Inflammatory macrophage treated with lipopolysaccharide for 1 hour (primary cell): ENCODE results near the gene CEP95.
"Not testable (repeated sequence)": the region's sequence is repeated elsewhere in the genome, so short reads cannot be mapped to it uniquely, and the experiment has no call there.

Experiments
- DNase-seq, 2 donors: peaks; one replicate each; pipeline ENCODE4 v3.0.0-alpha.2; 2020 to 2022

The CEP95 gene, protein sequence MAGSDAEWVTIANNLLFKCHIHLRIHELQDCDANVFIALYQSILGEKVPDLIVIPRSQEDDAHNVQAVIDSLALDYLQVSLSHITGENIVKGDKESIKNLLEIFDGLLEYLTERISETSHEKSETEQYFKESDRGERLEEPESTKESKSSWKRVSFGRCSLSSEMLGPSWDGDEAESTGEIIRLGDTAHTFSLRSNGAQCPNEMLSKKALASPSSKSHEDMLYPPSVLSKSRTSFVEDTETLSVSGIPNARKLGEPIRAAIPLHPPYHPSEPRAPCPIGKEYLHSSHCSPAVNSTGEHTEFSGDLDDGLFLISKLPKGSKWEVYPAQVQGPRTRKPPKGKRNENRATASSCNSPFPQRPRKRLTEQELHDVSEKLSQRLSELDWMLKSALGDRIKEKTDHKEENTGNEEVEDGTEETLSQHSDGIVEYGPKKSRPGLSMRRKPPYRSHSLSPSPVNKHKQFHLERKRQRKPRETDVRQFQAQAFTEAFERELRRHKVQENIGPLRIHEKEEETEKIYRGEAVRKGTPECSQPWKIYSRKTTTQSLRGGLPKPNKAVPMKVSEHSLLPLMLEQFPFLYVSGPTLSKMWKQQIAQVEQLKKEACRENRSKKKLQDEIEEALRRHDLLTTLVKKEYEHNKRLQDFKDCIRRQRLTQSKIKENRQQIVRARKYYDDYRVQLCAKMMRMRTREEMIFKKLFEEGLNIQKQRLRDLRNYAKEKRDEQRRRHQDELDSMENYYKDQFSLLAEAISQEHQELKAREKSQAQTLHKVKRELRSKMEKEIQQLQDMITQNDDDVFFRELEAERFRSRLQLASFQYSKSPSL

DNA sequence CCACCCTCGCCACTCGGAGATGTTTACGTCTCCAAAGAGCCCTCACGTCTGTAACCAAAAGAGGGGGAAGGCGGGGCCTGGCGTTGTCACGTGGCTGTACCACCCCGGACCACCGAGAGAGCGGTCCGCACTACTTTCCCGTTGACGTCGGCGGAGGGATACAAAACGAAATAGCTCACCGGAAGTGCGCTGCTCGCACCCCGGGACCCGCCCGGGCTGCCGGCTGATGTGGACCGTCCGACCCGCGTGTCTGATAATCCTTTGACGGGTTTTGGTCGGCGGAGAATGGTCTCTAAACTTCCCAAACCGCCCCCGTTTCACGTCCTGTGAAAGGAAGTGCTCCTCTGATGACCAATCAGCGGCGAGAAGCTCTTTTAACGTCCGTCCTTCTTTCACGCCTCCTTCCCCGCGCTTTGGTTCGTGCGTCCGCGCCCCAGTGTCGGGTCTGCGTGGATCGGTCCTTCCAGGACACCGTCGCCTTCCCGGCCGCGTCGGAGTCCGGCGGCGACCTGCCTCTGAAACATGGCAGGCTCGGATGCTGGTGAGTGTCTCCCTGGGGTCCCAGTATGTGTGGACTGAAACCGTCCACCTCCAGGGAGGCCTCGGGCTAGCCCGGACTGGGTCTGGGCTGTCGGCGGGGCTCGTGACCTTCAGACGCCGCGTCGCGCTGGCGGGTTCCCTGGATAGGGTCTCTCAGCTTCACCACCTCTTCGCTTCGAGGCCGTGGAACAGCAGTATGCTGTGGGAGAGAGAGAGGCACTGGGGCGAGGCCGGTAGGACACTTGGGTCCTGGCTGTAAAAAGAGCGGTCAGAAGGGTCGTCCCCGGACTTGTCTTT lies at the start of gene CEP95:
CEP95 (plus strand) TSS at position 402 of the 837 bp plus-strand sequence; CDS start at position 523, 121 bp downstream.
- DNase-seq = peak; percentile 94 to 98

DNA sequence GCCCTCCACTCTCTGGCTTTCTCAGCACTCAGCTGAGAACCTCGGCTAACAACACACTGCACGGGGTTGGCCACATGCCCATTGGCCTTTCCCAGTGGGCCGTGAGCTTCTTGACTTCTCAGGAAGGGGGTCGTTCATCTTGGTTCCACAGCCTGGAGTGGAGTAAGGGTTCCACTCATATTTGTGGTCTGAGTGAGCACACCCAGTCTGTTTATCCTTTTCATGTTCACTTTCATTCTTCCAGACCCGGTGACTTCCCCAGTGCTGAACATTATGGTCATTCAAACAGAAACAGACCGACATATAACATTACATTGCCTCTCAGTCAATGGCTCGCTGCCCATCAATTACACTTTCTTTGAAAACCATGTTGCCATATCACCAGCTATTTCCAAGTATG lies 49.6 kb upstream of the CEP95 start:
- no peak for DNase-seq

DNA sequence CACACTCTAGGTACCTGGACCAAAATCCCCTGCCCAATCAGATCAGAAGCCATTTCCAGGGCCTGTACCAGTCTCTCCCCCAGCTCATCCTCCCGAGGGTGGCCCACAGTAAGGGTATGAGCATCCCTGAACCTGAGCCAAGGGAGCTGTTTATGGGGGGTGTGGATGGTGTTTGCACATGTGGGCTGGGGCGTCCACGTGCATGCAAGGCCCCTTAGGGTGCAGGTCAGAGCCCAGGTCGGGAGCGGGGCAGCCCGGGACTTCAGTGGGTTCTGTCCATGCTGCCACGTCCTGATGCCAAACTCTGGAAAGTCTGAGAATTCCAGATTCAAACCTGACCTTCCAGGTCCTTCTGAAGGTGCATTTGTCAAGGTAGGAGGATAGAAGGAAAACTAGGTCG lies 48.0 kb upstream of the CEP95 start:
- DNase-seq = no peak

DNA sequence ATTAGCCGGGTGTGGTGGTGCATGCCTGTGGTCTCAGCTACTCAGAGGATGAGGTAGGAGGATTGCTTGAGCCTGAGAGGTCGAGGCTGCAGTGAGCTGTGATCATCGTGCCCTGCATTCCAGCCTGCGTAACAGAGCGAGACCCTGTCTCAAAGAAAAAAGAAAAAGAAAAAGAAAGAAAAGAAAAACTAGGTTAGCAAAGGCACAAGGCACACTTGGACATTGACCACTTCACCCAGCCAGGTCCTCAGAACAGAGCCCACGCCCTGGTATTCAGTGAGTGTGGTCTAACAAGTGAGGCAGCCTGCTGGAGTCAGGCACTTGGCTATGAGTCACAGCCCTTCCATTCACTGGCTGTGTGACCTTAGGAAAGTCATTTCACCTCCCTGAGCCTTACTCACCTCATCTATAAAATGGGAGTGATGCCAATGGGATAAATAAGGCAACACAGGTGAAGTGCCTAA lies 47.5 kb upstream of the CEP95 start:
- DNase-seq = no peak

DNA sequence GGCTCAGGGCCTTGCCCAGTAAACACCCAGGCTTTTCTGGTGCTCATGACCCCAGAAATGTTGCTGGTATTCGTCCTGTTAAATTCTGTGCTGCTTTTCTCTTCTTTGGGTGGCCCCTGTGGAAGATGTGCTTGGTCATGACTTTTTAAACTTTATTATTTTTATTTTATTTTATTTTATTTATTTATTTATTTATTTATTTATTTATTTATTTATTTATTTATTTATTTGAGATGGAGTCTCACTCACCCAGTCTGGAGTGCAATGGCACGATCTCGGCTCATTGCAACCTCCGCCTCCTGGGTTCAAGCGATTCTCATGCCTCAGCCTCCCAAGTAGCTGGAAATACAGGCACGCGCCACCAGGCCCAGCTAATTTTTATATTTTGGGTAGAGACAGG lies 47.0 kb upstream of the CEP95 start:
- not testable (repeated sequence) for DNase-seq

DNA sequence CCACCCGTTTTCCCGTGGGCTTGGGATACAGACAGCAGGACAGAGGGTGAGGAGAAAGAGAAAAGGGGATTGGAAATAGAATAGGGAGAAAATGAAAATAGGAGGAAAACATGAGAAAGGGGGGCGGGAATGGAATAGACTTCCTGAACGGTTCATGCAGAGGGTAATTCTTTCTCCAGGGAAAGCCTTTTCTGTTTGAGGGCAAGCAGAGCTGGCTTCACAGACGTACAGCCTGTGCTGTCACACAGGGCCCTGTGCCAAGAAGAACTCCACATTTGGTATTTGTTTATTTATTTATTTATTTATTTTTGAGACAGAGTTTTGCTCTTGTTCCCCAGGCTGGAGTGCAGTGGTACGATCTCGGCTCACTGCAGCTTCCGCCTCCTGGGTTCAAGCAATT lies 45.8 kb upstream of the CEP95 start:
- no peak for DNase-seq

DNA sequence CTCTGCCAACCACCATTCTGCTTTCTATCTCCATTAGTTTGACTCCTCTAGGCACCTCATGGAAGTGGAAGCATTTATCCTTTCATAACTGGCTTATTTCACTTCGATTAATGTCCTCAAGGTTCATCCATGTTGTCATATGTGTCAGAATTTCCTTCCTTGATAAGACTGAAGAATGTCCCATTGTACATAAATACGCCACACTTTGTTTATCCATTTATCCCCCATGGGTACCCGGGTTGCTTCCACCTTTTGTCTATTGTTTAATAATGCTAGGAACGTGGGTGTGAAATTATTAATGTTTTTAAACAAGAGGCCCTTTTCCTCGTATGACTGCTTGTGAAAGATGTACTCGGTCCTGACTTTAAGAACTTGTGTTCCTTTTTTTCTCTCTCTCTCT lies 45.0 kb upstream of the CEP95 start:
- DNase-seq = no peak

DNA sequence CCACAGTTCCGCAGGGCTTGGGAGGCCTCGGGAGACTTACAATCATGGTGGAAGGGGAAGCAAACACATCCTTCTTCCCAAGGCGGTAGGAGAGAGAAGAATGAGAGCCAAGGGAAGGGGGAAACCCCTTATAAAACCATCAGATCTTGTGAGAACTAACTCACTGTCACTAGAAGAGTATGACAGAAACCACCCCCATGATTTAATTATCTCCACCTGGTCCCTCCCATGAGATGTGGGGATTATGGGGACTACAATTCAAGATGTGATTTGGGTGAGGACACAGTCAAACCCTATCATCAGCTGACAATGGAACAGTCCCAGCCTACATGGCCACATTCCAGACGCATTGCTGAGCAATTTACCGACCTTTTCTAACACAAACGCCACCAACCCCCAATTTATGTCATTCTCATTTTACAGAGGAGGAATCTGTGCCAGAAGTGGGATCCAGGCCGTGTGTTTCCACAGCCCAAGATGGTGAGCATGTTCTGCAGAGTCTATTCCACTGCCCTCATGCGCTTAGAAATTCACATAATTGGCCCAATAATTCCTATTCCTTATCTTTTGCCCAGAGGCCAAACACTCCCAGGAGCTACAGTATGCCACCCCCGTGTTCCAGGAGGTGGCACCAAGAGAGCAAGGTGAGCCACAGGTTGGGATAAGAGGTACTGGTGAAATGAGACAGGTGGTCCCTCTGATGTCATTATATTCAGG lies 40.6 kb upstream of the CEP95 start:
- no peak for DNase-seq

DNA sequence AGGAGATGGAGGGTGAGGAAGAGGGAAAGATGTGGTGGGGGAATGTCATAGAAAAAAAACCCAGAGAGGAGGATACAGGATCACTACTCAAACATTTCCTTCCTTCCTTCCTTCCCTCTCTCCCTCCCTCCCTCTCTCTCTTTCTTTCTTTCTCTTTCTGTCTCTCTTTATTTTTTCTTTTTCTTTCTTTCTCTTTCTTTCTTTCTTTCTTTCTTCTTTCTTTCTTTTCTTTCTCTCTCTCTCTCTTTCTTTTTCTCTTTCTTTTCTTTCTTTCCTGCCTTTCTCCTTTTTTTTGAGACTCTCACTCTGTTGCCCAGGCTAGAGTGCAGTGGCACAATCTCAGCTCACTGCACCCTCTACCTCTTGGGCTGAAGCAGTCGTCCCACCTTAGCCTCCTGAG lies 39.9 kb upstream of the CEP95 start:
- DNase-seq = not testable (repeated sequence)

DNA sequence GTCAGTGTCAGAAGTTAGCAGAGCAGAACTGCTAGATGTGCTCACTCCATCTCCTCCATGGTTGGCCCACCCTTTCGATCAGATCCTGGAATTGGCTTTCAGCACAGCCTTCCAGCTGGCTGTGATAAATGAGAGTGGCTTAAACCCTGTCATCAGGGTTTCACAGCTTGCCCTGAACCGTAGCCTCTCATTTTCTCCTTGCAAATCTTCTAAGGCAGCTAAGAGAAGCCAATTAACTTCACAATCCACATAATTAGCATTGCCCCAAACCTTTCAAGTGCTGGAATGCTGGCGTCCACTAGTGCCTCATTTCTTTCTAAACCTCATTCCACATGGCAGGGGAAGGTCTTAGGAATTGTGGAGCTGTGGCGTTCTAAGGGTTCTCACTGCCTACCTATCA lies 36.2 kb upstream of the CEP95 start:
- DNase-seq = no peak

DNA sequence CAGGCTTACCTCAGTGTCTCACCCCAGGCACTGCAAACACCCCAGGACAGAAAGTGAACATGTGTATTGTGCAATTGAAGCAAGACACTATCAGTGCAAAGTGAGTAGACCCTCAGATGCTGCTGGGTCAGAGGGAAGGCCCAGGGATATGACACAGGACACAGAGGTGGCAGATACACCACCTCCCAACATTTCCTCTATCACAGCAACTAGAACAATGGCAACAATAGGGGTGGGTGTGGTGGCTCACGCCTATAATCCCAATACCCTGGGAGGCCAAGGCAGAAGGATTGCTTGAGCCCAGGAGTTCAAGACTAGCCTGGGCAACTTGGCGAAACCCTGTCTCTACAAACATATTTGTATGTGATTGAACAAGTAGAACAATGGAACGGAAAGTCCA lies 35.3 kb upstream of the CEP95 start:
- no peak for DNase-seq

DNA sequence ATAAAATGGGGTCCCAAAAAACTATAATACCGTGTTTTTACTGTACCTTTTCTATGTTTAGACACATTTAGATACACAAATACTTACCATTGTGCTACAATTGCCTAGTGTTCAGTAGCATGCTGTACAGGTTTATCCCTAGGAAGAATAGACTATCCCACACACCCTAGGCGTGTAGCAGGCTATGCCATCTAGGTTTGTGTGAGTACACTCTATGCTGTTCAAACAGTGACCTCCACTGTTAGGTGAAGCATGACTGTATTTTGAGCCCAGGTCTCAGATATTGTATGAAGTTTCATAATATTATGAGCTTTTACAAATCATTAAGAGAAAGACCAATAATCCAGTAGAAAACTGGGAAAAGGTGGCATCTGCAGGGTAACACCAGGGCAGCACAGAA lies 34.2 kb upstream of the CEP95 start:
- no peak for DNase-seq

DNA sequence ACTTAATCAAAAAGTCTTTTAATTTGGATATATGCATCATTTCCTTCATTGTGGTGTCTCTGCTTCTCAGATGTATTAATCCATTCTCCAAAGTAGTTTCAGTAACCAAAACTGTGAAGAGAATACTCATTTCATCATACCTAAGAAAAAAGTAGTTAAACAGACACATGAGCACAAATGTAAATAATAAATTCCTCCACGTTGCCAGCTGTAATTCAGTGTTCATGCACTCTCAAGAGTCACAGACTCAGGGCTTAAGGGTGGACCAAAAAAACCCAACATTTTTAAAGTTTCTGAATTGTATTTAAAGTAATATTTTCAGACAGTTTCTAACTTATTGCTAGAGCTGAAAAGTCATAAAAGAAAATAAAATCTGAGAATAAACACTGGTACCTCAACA lies 28.9 kb upstream of the CEP95 start:
- DNase-seq = no peak

DNA sequence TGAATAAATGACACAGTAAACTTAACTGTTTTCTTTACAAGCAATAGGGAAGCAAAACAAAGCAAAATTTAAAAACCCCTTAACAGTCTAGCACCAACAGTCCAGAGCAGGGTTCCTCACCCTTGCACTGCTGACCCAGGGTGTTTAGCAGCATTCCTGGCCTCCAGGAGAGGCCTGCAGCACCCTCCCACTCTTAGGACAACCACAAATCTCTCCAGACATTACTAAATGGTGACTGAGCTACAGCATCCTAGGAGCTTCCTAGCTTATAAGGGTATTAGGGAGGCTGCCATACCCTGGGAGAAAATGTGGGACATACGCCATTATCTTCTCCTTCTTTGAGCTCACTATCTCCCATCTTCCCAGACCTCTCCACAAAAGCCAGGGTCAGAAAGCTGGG lies 25.8 kb upstream of the CEP95 start:
- DNase-seq = no peak

DNA sequence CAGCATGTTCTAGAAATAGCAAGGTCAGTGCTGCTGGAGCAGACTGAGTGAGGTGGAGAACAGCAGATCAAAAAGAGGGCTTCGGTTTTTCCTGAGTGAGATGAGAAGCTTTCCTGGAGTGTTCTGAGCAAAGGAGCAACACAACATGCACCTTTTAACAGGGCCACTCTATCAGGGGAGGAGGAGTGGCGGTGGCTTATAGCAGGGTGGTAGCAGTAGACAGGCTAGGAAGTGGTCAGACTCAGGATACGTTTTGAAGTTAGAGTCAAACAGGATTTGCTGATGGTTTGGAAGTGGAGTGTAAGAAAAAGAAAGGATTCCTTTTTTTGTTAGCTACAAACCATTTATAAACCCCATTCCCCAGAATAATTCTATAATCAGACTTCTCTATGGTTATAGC lies 22.4 kb upstream of the CEP95 start:
- no peak for DNase-seq

DNA sequence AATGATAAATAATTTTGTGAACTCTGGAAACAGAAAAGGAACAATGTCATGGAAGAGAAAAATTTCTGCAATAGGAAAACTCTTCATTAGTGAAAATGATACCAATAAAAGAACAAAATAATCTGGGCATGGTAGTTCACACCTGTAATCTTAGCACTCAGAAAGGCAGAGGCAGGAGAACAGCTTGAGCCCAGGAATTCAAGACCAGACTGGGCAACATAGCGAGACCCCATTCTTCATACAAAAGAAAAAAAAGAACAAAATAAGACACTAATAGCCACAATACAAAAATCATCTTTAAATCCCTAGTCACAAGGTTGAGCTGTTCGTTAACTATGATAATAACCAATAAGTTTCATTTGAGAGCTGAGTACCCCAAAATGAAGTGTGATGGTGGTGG lies 18.5 kb upstream of the CEP95 start:
- DNase-seq = no peak

DNA sequence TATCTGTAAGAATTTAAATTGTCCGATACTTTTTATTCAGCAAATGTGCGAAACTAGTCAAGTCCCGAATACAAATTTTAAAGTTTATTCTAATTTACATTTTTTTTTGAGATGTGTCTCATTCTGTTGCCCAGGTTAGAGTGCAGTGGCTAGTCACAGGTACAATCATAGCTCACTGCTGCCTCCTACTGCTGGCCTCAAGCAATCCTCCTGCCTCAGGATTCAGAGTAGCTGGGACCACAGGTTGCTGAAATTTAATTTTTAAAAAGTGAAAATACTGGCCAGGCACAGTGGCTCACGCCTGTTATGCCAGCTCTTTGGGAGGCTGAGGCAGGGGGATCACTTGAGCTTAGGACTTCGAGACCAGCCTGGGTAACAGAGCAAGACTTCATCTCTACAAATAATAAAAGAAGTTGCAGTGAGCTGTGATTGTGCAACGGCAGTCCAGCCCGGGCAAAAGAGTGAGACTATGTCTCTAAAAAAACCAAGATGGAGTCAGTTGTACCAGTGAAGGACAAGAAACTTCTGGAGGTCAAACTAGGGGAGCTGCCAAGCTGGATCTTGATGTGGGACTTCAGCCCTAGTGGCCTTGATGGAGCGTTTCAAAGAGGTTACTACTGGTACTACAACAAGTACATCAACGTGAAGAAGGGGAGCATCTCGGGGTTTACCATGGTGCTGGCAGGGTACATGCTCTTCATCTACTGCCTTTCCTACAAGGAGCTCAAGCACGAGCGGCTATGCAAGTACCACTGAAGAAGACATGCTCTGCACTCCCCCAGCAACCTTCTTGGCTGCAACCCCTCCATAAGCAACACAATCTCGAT lies 15.5 kb upstream of the CEP95 start:
- peak in 1 of 2 donors; percentile 70 for DNase-seq

DNA sequence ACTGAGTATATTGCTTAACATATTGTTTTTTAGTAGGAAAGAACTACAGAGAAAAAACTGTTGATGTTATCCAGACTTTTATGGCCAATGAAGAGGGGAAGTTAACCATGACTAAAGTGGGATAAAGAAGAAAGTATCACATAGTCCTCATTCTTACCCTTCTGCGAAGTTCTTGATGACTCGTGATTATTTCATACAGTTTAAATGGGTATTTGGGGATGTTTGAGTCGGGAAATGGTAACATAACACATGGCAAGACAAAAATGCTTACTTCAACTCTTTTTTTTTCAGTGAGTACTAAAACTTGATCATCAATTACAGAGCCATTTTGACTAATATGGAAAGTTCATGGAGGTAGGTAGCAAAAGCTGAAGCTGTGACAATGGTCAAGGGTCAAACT lies 14.8 kb upstream of the CEP95 start:
- DNase-seq = no peak

DNA sequence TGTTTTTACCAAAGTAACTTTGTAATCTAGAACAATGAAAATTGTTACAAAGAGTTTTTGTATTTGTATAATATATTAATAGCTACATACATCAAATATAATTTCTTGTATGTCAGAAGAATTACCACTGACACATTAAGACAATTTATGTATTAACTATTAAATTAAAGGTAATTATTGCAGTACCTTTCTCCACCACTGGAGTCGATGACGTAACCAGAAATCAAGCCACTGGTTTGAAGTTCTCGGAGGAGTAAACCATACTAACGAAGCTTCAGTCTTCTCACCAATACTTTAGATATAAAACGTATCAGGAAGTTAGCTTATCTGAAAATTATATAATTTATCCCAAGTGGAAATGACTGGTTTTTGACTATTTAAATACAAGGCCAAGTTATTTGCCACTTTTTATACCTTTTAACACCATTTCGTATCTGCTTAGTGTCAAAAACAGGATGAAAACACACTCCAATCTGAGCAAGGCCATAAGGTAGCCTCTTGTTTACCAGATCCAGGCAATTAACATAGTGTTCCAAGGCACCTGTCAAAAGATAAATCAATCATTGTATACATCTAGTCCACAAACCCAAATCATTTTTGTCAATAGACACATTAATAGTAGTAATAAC lies 14.2 kb upstream of the CEP95 start:
- peak in 1 of 2 donors; percentile 72 for DNase-seq

DNA sequence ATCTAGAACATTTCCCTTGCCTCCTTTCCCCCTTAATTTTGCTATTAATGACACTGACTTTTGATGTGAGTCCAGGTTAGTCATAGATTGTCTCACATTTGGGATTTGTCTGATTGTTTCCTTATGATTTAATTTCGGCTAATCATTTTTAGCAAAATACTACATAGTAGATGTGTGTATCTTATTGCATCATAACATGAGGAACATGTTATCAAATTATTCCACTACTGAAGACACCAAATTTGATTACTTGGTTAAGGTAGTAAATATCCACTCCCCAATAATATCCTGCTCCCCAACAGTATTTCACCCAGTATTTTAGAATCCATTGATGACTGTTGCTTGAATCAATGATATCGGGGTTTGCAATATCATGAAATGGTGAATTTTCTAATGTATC lies 12.7 kb upstream of the CEP95 start:
- DNase-seq = no peak

DNA sequence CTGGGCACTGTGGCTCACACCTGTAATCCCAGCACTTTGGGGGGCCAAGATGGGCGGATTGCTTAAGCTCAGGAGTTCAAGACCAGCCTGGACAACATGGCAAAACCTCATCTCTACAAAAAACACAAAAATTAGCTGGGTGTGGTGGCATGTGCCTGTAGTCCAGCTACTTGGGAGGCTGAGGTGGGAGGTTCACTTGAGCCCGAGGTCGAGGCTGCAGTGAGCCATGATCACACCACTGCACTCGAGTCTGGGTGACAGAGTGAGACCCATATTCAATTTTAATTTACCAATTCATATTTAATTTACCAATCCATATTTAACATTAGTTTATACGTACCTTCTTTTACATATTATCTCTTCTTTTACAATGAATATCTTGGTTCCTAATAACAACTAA lies 11.5 kb upstream of the CEP95 start:
- DNase-seq = not testable (repeated sequence)
